Naive B cell (primary cell): ENCODE results near the gene CGB5. TPM values are rescaled to one million over a fixed set of nuclear protein-coding genes. Genes with fewer than 3 reads are reported as not detected.
"Not testable (repeated sequence)": the region's sequence is repeated elsewhere in the genome, so short reads cannot be mapped to it uniquely, and the experiment has no call there.

ENCODE experiments used
- ATAC-seq, 2 donors: fragments of 150-1000 bp; cut with Tn5 transposase; 2 replicates each; pipeline ENCODE4 v1.10.0; 2021; ENCODE audit warnings: low read depth in 2 of 2, mild to moderate bottlenecking in 2 of 2, moderate library complexity in 2 of 2
- DNase-seq: peaks from one replicate; pipeline ENCODE4 v3.0.0; 2022
- H3K27ac Mint-ChIP-seq, 6 donors: one replicate each; pipeline ENCODE4 v1.8.0; 2020 to 2022; ENCODE audit warnings: mild to moderate bottlenecking in 6 of 6, mixed read lengths in 6 of 6, moderate library complexity in 5 of 6, inconsistent platforms in 2 of 6
- H3K27me3 Mint-ChIP-seq, 3 donors: one replicate each; pipeline ENCODE4 v1.8.0; 2021 to 2022; ENCODE audit warnings: mixed read lengths in 3 of 3, mild to moderate bottlenecking in 1 of 3
- H3K36me3 Mint-ChIP-seq, 2 donors: one replicate each; pipeline ENCODE4 v1.8.0; 2020 to 2022; ENCODE audit warnings: mixed read lengths in 2 of 2, inconsistent platforms in 1 of 2, mild to moderate bottlenecking in 1 of 2
- H3K4me1 Mint-ChIP-seq, 3 donors: one replicate each; pipeline ENCODE4 v1.8.0; 2020 to 2022; ENCODE audit warnings: mixed read lengths in 3 of 3, inconsistent platforms in 1 of 3, mild to moderate bottlenecking in 1 of 3, moderate library complexity in 1 of 3
- H3K4me3 Mint-ChIP-seq, 8 donors: one replicate each; pipeline ENCODE4 v1.8.0; 2020 to 2022; ENCODE audit warnings: mild to moderate bottlenecking in 8 of 8, mixed read lengths in 8 of 8, moderate library complexity in 8 of 8, inconsistent platforms in 2 of 8
- H3K9me3 Mint-ChIP-seq, 7 donors: one replicate each; pipeline ENCODE4 v1.8.0; 2020 to 2022; ENCODE audit warnings: mixed read lengths in 7 of 7, mild to moderate bottlenecking in 5 of 7, inconsistent platforms in 2 of 7, moderate library complexity in 1 of 7
- polyA plus RNA-seq, 6 donors: library from polyadenylated mRNA; unstranded; fragments of 300-500 nt; fragmentation: Illumina TruSeq; gene quantifications; one replicate each; pipeline ENCODE4 v1.2.3, GENCODE V29; 2021; ENCODE audit warnings: low read depth in 6 of 6

Gene CGB5
- polyA plus RNA-seq, 6 donors from 2014 or later, result not detected

GRCh38 chr19:49016067-49016839, 27.4 kb upstream of the CGB5 start:
- peaks cover 13 to 33% (median 22%) of the 10 kb centered on the region in 3 donors for H3K4me1 Mint-ChIP-seq
- H3K36me3 Mint-ChIP-seq, result no peaks in the 10 kb centered on the region
- peak overlapping the region in 2 of 6 donors; percentile 52 to 90 for H3K27ac Mint-ChIP-seq
- H3K27me3 Mint-ChIP-seq, result peaks cover 0 to 8% (median 0%) of the 10 kb centered on the region in 3 donors
- no peaks in the 10 kb centered on the region for H3K9me3 Mint-ChIP-seq
- ATAC-seq (no peak), DNase-seq (no peak)
- H3K4me3 Mint-ChIP-seq, result peak overlapping the region in 4 of 8 donors; percentile 27 to 75 (median 43)

GRCh38 chr19:49017041-49017665, 26.5 kb upstream of the CGB5 start, which contains the start of gene LHB:
Gene LHB, minus strand, starts transcription at chr19:49017091. Its CDS starts 10 bp downstream, at chr19:49017081.
- peaks cover 0 to 8% (median 0%) of the 10 kb centered on the region in 3 donors for H3K27me3 Mint-ChIP-seq

GRCh38 chr19:49017666-49018351, 25.8 kb upstream of the CGB5 start:
- H3K4me3 Mint-ChIP-seq, result peak overlapping the region; percentile 84 to 96 (median 91)
- ATAC-seq, result peak; percentile 89 to 90
- DNase-seq, result peak; percentile 62
- no peaks in the 10 kb centered on the region for H3K9me3 Mint-ChIP-seq
- peaks cover 0 to 8% (median 0%) of the 10 kb centered on the region in 3 donors for H3K27me3 Mint-ChIP-seq
- peak overlapping the region in 1 of 6 donors; percentile 32 for H3K27ac Mint-ChIP-seq
- H3K4me1 Mint-ChIP-seq, result peaks cover 15 to 37% (median 25%) of the 10 kb centered on the region in 3 donors
- H3K36me3 Mint-ChIP-seq, result no peaks in the 10 kb centered on the region

More at GRCh38 chr19:49017041-49017665, 26.5 kb upstream of the CGB5 start, which contains the start of gene LHB:
- no peak for DNase-seq
- Mint-ChIP-seq H3K9me3 (no peaks in the 10 kb centered on the region), H3K27ac (peak within 1 kb of the TSS in 2 of 6 donors; percentile 52 to 60), H3K36me3 (no peaks in the 10 kb centered on the region), H3K4me1 (peaks cover 15 to 37% (median 25%) of the 10 kb centered on the region in 3 donors), H3K4me3 (peak within 1 kb of the TSS; percentile 84 to 96 (median 91))
- no peak for ATAC-seq

- peak overlapping the region; percentile 84 to 96 (median 91) for H3K4me3 Mint-ChIP-seq
- H3K4me1 Mint-ChIP-seq, result peaks cover 15 to 37% (median 25%) of the 10 kb centered on the region in 3 donors
- peak overlapping the region in 3 of 6 donors; percentile 12 to 96 (median 22) for H3K27ac Mint-ChIP-seq
- DNase-seq, result peak; percentile 19
- not testable (repeated sequence) for H3K36me3 Mint-ChIP-seq, H3K27me3 Mint-ChIP-seq, H3K9me3 Mint-ChIP-seq
- ATAC-seq, result peak in 1 of 2 donors; percentile 18
Measured at GRCh38 chr19:49018388-49019241, 25.0 kb upstream of the CGB5 start.

- Mint-ChIP-seq H3K36me3 (no peaks in the 10 kb centered on the region), H3K27ac (peak overlapping the region in 3 of 6 donors; percentile 12 to 96 (median 22)), H3K4me3 (peak overlapping the region; percentile 84 to 96 (median 91)), H3K9me3 (no peaks in the 10 kb centered on the region), H3K4me1 (peaks cover 15 to 37% (median 25%) of the 10 kb centered on the region in 3 donors), H3K27me3 (peaks cover 0 to 8% (median 0%) of the 10 kb centered on the region in 3 donors)
- DNase-seq, result peak; percentile 49
- peak; percentile 36 to 41 for ATAC-seq
Measured at GRCh38 chr19:49019242-49019932, 24.3 kb upstream of the CGB5 start.

GRCh38 chr19:49020342-49020741, 23.3 kb upstream of the CGB5 start:
- Mint-ChIP-seq H3K4me3 (peak overlapping the region in 5 of 8 donors; percentile 51 to 96 (median 73)), H3K4me1 (peaks cover 15 to 37% (median 25%) of the 10 kb centered on the region in 3 donors)
- no peak for ATAC-seq

GRCh38 chr19:49020931-49021895, 22.4 kb upstream of the CGB5 start:
- Mint-ChIP-seq H3K4me1 (peaks cover 15 to 37% (median 25%) of the 10 kb centered on the region in 3 donors), H3K9me3 (no peaks in the 10 kb centered on the region), H3K4me3 (peak overlapping the region in 4 of 8 donors; percentile 1 to 54 (median 2)), H3K36me3 (no peaks in the 10 kb centered on the region), H3K27me3 (peaks cover 0 to 12% (median 0%) of the 10 kb centered on the region in 3 donors), H3K27ac (peak overlapping the region in 3 of 6 donors; percentile 9 to 56 (median 50))
- no peak for DNase-seq
- no peak for ATAC-seq

More at GRCh38 chr19:49020342-49020741, 23.3 kb upstream of the CGB5 start:
- peak overlapping the region in 2 of 6 donors; percentile 15 to 81 for H3K27ac Mint-ChIP-seq
- H3K9me3 Mint-ChIP-seq, result no peaks in the 10 kb centered on the region
- H3K36me3 Mint-ChIP-seq, result no peaks in the 10 kb centered on the region
- DNase-seq, result no peak
- H3K27me3 Mint-ChIP-seq, result peaks cover 0 to 8% (median 0%) of the 10 kb centered on the region in 3 donors

- no peak overlapping the region for H3K4me3 Mint-ChIP-seq
- no peak overlapping the region for H3K27ac Mint-ChIP-seq
- ATAC-seq, result no peak
- H3K4me1 Mint-ChIP-seq, result peaks cover 15 to 35% (median 25%) of the 10 kb centered on the region in 3 donors
- H3K27me3 Mint-ChIP-seq, result peaks cover 0 to 12% (median 0%) of the 10 kb centered on the region in 3 donors
- no peaks in the 10 kb centered on the region for H3K9me3 Mint-ChIP-seq
- no peaks in the 10 kb centered on the region for H3K36me3 Mint-ChIP-seq
- DNase-seq, result no peak
Measured at GRCh38 chr19:49022116-49022515, 21.5 kb upstream of the CGB5 start.

GRCh38 chr19:49024233-49024632, 19.4 kb upstream of the CGB5 start, which contains the start of gene CGB3:
Gene CGB3, minus strand, starts transcription at chr19:49024333. Its CDS starts 362 bp downstream, at chr19:49023971.
- H3K36me3 Mint-ChIP-seq, ATAC-seq, H3K9me3 Mint-ChIP-seq, H3K27ac Mint-ChIP-seq, H3K4me3 Mint-ChIP-seq, DNase-seq, H3K27me3 Mint-ChIP-seq: not testable (repeated sequence)
- peaks cover 12 to 21% (median 17%) of the 10 kb centered on the region in 3 donors for H3K4me1 Mint-ChIP-seq

- not testable (repeated sequence) for DNase-seq, ATAC-seq, H3K36me3 Mint-ChIP-seq, H3K27me3 Mint-ChIP-seq, H3K9me3 Mint-ChIP-seq, H3K27ac Mint-ChIP-seq, H3K4me3 Mint-ChIP-seq
- H3K4me1 Mint-ChIP-seq, result peaks cover 8 to 15% (median 13%) of the 10 kb centered on the region in 3 donors
Measured at GRCh38 chr19:49025088-49025487, 18.6 kb upstream of the CGB5 start.

- not testable (repeated sequence) for ATAC-seq, H3K4me3 Mint-ChIP-seq
Measured at GRCh38 chr19:49025599-49025998, 18.0 kb upstream of the CGB5 start.

More at GRCh38 chr19:49025599-49025998, 18.0 kb upstream of the CGB5 start:
- Mint-ChIP-seq H3K4me1 (peaks cover 8 to 10% (median 9%) of the 10 kb centered on the region in 3 donors), H3K27me3 (peaks cover 0 to 11% (median 8%) of the 10 kb centered on the region in 3 donors)
- not testable (repeated sequence) for H3K27ac Mint-ChIP-seq, H3K36me3 Mint-ChIP-seq, DNase-seq, H3K9me3 Mint-ChIP-seq
